IMR-90 (cell line): ENCODE results near the gene VPS18. TPM values are rescaled to one million over a fixed set of nuclear protein-coding genes. Genes with fewer than 3 reads are reported as not detected.

Experiments
- ATAC-seq: fragments of 200-7000 bp; cut with Tn5 transposase; 2 replicates; pipeline ENCODE4 v1.9.1; 2020; ENCODE audit warnings: low read depth, mild to moderate bottlenecking, moderate library complexity
- BruUV-seq: library from RNA; stranded (reverse); fragments of 400-500 nt; replicated peaks from 2 replicates; lab custom pipeline; 2021; lab: Mats Ljungman, UMichigan
- CTCF ChIA-PET: fragments of 300-600 bp; formaldehyde crosslinking; extraction: SDS; loops from one replicate; lab custom pipeline; 2021; ENCODE audit warnings: antibody characterized with exemption; lab: Yijun Ruan, JAX
- POLR2A ChIA-PET: fragments of 300-600 bp; sonication (Branson Sonifier 250); formaldehyde crosslinking; loops from one replicate; lab custom pipeline; 2022; ENCODE audit warnings: antibody characterized with exemption; ENCODE audit not compliant: unreplicated experiment; lab: Charles Lee
- DNase-seq: peaks from one replicate; pipeline ENCODE4 v3.0.0; 2013
- H2AFZ ChIP-seq: replicated peaks from 2 replicates; pipeline ENCODE3; 2013; ENCODE audit warnings: low read length, mild to moderate bottlenecking; ENCODE audit not compliant: poor library complexity
- H2AK5ac ChIP-seq: 2 replicates; pipeline ENCODE4 v1.6.1; 2013; ENCODE audit warnings: low read depth, low read length, inconsistent platforms
- H2AK9ac ChIP-seq: replicated peaks from 2 replicates; pipeline ENCODE3; 2013; ENCODE audit warnings: mild to moderate bottlenecking, low read depth, low read length, moderate library complexity; ENCODE audit not compliant: poor library complexity
- H2BK120ac ChIP-seq: 2 replicates; pipeline ENCODE4 v1.6.1; 2013; ENCODE audit warnings: low read depth, low read length, inconsistent platforms
- H2BK15ac ChIP-seq: 3 replicates; pipeline ENCODE4 v1.6.1; 2013; ENCODE audit warnings: low read depth, low read length, inconsistent platforms
- H2BK20ac ChIP-seq: 2 replicates; pipeline ENCODE4 v1.6.1; 2013; ENCODE audit warnings: low read depth, mild to moderate bottlenecking, inconsistent platforms, low read length, moderate library complexity
- H2BK5ac ChIP-seq: 2 replicates; pipeline ENCODE4 v1.6.1; 2013; ENCODE audit warnings: mild to moderate bottlenecking, low read depth, low read length, inconsistent platforms; ENCODE audit not compliant: poor library complexity, severe bottlenecking
- H3K14ac ChIP-seq: replicated peaks from 2 replicates; pipeline ENCODE4 v1.6.1; 2013; ENCODE audit warnings: low read depth, low read length, inconsistent platforms
- H3K18ac ChIP-seq: 2 replicates; pipeline ENCODE4 v1.6.1; 2013; ENCODE audit warnings: low read depth, low read length, control low read depth
- H3K23ac ChIP-seq: 2 replicates; pipeline ENCODE4 v1.6.1; 2013; ENCODE audit warnings: low read depth, low read length, inconsistent platforms
- H3K27ac ChIP-seq: 2 replicates; pipeline ENCODE4 v1.5.1; 2013; ENCODE audit warnings: mild to moderate bottlenecking, control low read depth, low read length; ENCODE audit not compliant: insufficient read depth
- H3K27me3 ChIP-seq: 2 replicates; pipeline ENCODE4 v1.6.1; 2013; ENCODE audit warnings: low read length; ENCODE audit not compliant: control insufficient read depth, insufficient read depth
- H3K36me3 ChIP-seq: 2 replicates; pipeline ENCODE4 v1.6.1; 2013; ENCODE audit warnings: low read length, mixed read lengths; ENCODE audit not compliant: control insufficient read depth, insufficient read depth
- H3K4ac ChIP-seq: 2 replicates; pipeline ENCODE4 v1.6.1; 2013; ENCODE audit warnings: low read depth, low read length, inconsistent platforms
- H3K4me1 ChIP-seq: 2 replicates; pipeline ENCODE4 v1.6.1; 2013; ENCODE audit warnings: low read length, mixed read lengths; ENCODE audit not compliant: control insufficient read depth, insufficient read depth
- H3K4me2 ChIP-seq: 2 replicates; pipeline ENCODE4 v1.6.1; 2013; ENCODE audit warnings: low read depth, mild to moderate bottlenecking, control low read depth, low read length, moderate library complexity
- H3K4me3 ChIP-seq: 2 replicates; pipeline ENCODE4 v1.5.1; 2013; ENCODE audit warnings: low read depth, mild to moderate bottlenecking, control low read depth, low read length, moderate library complexity; ENCODE audit not compliant: insufficient read depth
- H3K56ac ChIP-seq: 2 replicates; pipeline ENCODE4 v1.6.1; 2013; ENCODE audit warnings: low read length, inconsistent platforms; ENCODE audit not compliant: insufficient read depth; ENCODE audit errors: extremely low read depth
- H3K79me1 ChIP-seq, 2 experiments: 2 replicates each; pipeline ENCODE4 v1.6.1; 2013; ENCODE audit warnings: low read length in 2 of 2, inconsistent platforms in 1 of 2, low read depth in 1 of 2
- H3K9ac ChIP-seq: 2 replicates; pipeline ENCODE4 v1.6.1; 2013; ENCODE audit warnings: low read depth, low read length, control low read depth
- H3K9me1 ChIP-seq: 2 replicates; pipeline ENCODE4 v1.6.1; 2013; ENCODE audit warnings: low read length, inconsistent platforms; ENCODE audit not compliant: insufficient read depth
- H3K9me3 ChIP-seq: 2 replicates; pipeline ENCODE4 v1.6.1; 2013; ENCODE audit warnings: low read length; ENCODE audit not compliant: control insufficient read depth, insufficient read depth
- H4K20me1 ChIP-seq: 2 replicates; pipeline ENCODE4 v1.6.1; 2013; ENCODE audit warnings: low read length, inconsistent platforms; ENCODE audit not compliant: insufficient read depth
- H4K5ac ChIP-seq: 2 replicates; pipeline ENCODE4 v1.6.1; 2013; ENCODE audit warnings: mild to moderate bottlenecking, low read depth, low read length, control low read depth
- H4K8ac ChIP-seq, 2 experiments: 2 replicates each; pipeline ENCODE4 v1.6.1; 2013; ENCODE audit warnings: low read depth in 2 of 2, low read length in 2 of 2, control low read depth in 1 of 2, inconsistent platforms in 1 of 2
- H4K91ac ChIP-seq: 2 replicates; pipeline ENCODE4 v1.6.1; 2013; ENCODE audit warnings: low read depth, low read length, inconsistent platforms; ENCODE audit not compliant: insufficient read depth
- CHD1 ChIP-seq: IDR thresholded peaks from 2 replicates; pipeline ENCODE4 v1.6.1; 2012; ENCODE audit warnings: low read depth, low read length, improper control_type of control experiment
- CTCF ChIP-seq: conservative IDR thresholded peaks from 2 replicates; pipeline ENCODE4 v1.5.1; 2012; ENCODE audit warnings: mild to moderate bottlenecking, low read depth, low read length, improper control_type of control experiment
- WGBS, 2 experiments: methylation state at CpG; one replicate each; pipeline versions ENCODE4 v1.1.5 to v1.1.7; 2013; ENCODE audit warnings: missing lambda C conversion rate in 2 of 2; ENCODE audit not compliant: insufficient read length in 1 of 2; ENCODE audit errors: extremely low coverage in 2 of 2; 5-methylcytosine and 5-hydroxymethylcytosine counted together
- dilution Hi-C: fragments of 300-500 bp; cut with HindIII; formaldehyde crosslinking; loops from one replicate; pipeline ENCODE4 v1.14.3; 2018; ENCODE audit warnings: low sequenced_read_pairs; ENCODE audit not compliant: unreplicated experiment
- in situ Hi-C: fragments of 300-500 bp; cut with MboI; formaldehyde crosslinking; loops from 3 replicates; pipeline ENCODE4 v1.14.3; 2019; ENCODE audit warnings: low sequenced_read_pairs, inconsistent platforms, mixed read lengths
- intact Hi-C: fragments of 100-400 bp; cut with micrococcal nuclease; formaldehyde crosslinking; loops from 2 replicates; pipeline ENCODE4 v1.10.0; 2022
- polyA plus RNA-seq, 3 experiments: library from polyadenylated mRNA; depleted of rRNA; stranded (reverse); fragments of >200 nt; gene quantifications; 2 replicates each; pipeline ENCODE4 v1.2.3, GENCODE V29; 2012; ENCODE audit warnings: low replicate concordance in 1 of 3
- total RNA-seq: library from RNA; depleted of rRNA; stranded (reverse); fragments of >200 nt; gene quantifications from 2 replicates; pipeline ENCODE4 v1.2.3, GENCODE V29; 2012

The VPS18 gene
- total and polyA plus RNA-seq, 2 of the 4 experiments (the other 2 are of a cell fraction), result 19.3 to 32.3 TPM

DNA sequence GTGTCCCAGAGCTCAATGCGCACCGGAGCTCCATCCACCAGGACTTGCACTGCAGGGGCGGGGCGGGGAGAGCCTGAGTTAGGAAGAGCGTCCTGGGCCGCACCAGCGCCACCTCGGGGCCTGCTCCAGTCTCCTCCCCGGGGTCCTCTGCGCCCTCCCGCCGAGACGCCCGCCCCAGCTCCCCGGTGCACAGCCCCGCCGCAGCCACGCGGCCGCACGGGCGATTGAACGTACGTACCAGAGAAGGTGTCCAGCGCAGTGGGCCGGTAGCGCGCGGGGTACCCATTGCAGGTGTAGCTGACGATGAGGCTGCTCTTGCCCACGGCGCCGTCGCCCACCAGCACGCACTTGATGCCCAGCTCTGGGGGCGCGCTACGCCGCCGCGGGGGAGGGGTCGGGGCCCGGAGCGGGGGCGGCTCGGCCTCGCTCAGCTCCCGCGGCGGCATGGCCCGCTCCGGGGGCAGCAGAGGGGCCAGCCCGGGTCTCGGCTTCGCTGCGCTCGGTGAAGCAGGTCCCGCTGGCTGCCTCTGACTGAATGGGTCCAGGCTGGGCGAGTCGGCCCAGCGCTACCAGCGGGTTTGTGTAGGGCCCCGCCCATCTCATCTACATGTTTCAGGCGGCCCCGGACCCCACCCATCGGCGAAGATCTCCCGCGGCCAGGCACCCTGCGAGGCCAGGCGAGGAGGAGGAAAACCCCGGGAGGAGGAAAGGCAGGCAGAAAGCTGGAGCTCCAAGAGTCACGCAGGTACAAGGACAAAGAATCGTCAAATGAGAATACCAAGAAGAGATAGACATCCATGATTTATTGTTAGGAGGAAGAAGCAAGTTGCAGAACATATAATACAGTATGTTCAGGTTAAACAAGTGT, 20.3 kb upstream of the VPS18 start, which contains the start of gene RHOV:
Gene RHOV (minus strand): TSS at position 541 of the 868 bp plus-strand sequence. CDS start 95 bp downstream, at position 446.
- CTCF ChIA-PET, result interaction anchor here (1.7 kb wide), 1 partner anchor 15 kb away, joined by 15 read pairs; no protein-coding TSS in a partner anchor

More for the DNA sequence above, 20.3 kb upstream of the VPS18 start, which contains the start of gene RHOV:
- Histone ChIP-seq H4K8ac (no peak within 1 kb of the TSS), H3K56ac (no peak within 1 kb of the TSS), H2AK5ac (no peak within 1 kb of the TSS), H4K20me1 (no peaks in the 10 kb centered on the region), H3K4me3 (peak within 1 kb of the TSS; percentile 62), H3K9ac (no peak within 1 kb of the TSS), H3K79me1 (no peaks in the 10 kb centered on the region), H3K27ac (no peak within 1 kb of the TSS), H3K4me2 (peak within 1 kb of the TSS; percentile 97), H3K4ac (no peak within 1 kb of the TSS), H3K23ac (no peak within 1 kb of the TSS), H2BK5ac (no peak within 1 kb of the TSS), H2AFZ (peak within 1 kb of the TSS; percentile 80), H2BK120ac (no peak within 1 kb of the TSS), H3K18ac (no peak within 1 kb of the TSS), H3K36me3 (no peaks in the 10 kb centered on the region), H3K9me1 (no peaks in the 10 kb centered on the region), H3K9me3 (no peaks in the 10 kb centered on the region), H2AK9ac (peak within 1 kb of the TSS; percentile 48), H3K14ac (no peak within 1 kb of the TSS), H4K91ac (no peak within 1 kb of the TSS), H2BK15ac (no peak within 1 kb of the TSS), H2BK20ac (no peak within 1 kb of the TSS), H3K4me1 (no peaks in the 10 kb centered on the region), H3K27me3 (peaks cover 25% of the 10 kb centered on the region), H4K5ac (no peak within 1 kb of the TSS)
- dilution Hi-C loops (no loop called here), intact Hi-C loops (no loop called here), in situ Hi-C loops (no loop called here)
- peak; percentile 92 for ATAC-seq
- POLR2A ChIA-PET, result interaction anchor here (0.6 kb wide), 1 partner anchor 79 kb away, joined by 4 read pairs; the partner anchor contains the start of gene CHAC1
- TF ChIP-seq CTCF (peak; percentile 40), CHD1 (no peak)
- no TSS peak for BruUV-seq
- 0% methylated on average over 39 of the region's 74 CpGs; no CpG with 5 or more reads in 1 of the 2 experiments for WGBS, 2 experiments
- DNase-seq, result peak; percentile 29
